OCI-LY7 (cell line): ENCODE results near the gene PTPRS. TPM values are rescaled to one million over a fixed set of nuclear protein-coding genes. Genes with fewer than 3 reads are reported as not detected.

Experiments used
- BruUV-seq: library from RNA; stranded (reverse); fragments of 400-500 nt; replicated peaks from 2 replicates; lab custom pipeline; 2021; lab: Mats Ljungman, UMichigan
- CTCF ChIA-PET: fragments of 300-600 bp; sonication (Branson Sonifier 250); formaldehyde crosslinking; loops from one replicate; lab custom pipeline; 2022; ENCODE audit warnings: antibody characterized with exemption; ENCODE audit not compliant: unreplicated experiment; lab: Charles Lee
- POLR2A ChIA-PET: fragments of 300-600 bp; sonication (Branson Sonifier 250); formaldehyde crosslinking; loops from one replicate; lab custom pipeline; 2022; ENCODE audit warnings: antibody characterized with exemption; lab: Charles Lee
- DNase-seq: peaks from one replicate; pipeline ENCODE4 v3.0.0-alpha.2; 2015; ENCODE audit warnings: low spot score
- H2AFZ ChIP-seq: fragments of 200-600 bp; sonication (generic), shearing (Covaris generic); 2 replicates; pipeline ENCODE4 v1.6.1; 2014; ENCODE audit warnings: mild to moderate bottlenecking, antibody characterized with exemption, low read length, moderate library complexity
- H3K27ac ChIP-seq: fragments of 200-600 bp; sonication (generic); 2 replicates; pipeline ENCODE4 v1.5.1; 2014; ENCODE audit warnings: mixed run types, low read depth, mild to moderate bottlenecking, moderate library complexity, low read length, inconsistent platforms; ENCODE audit not compliant: poor library complexity, severe bottlenecking
- H3K36me3 ChIP-seq: fragments of 200-600 bp; sonication (generic); 2 replicates; pipeline ENCODE4 v1.6.1; 2014; ENCODE audit warnings: mild to moderate bottlenecking, antibody characterized with exemption, low read length, moderate library complexity, mixed read lengths; ENCODE audit not compliant: insufficient read depth
- H3K4me1 ChIP-seq: fragments of 200-600 bp; sonication (generic); 2 replicates; pipeline ENCODE4 v1.5.1; 2014; ENCODE audit warnings: mild to moderate bottlenecking, low read length; ENCODE audit not compliant: insufficient read depth, poor library complexity, severe bottlenecking
- H3K4me2 ChIP-seq: fragments of 200-600 bp; sonication (generic); 2 replicates; pipeline ENCODE4 v1.6.1; 2014; ENCODE audit warnings: mild to moderate bottlenecking, low read length
- H3K4me3 ChIP-seq: fragments of 200-600 bp; sonication (generic); 2 replicates; pipeline ENCODE4 v1.5.1; 2014; ENCODE audit warnings: mild to moderate bottlenecking, low read depth, low read length; ENCODE audit not compliant: poor library complexity, severe bottlenecking
- H3K79me2 ChIP-seq: fragments of 200-600 bp; sonication (generic); 2 replicates; pipeline ENCODE4 v1.6.1; 2016; ENCODE audit warnings: low read depth, mild to moderate bottlenecking, low read length, moderate library complexity, mixed read lengths; ENCODE audit not compliant: insufficient read depth
- H3K9me2 ChIP-seq: fragments of 200-600 bp; sonication (generic); 2 replicates; pipeline ENCODE4 v1.6.1; 2016; ENCODE audit warnings: mild to moderate bottlenecking, low read length, mixed read lengths; ENCODE audit not compliant: insufficient read depth
- H3K9me3 ChIP-seq: fragments of 200-600 bp; sonication (generic); 2 replicates; pipeline ENCODE4 v1.6.1; 2014; ENCODE audit warnings: mild to moderate bottlenecking, mixed run types, low read length, mixed read lengths
- H4K20me1 ChIP-seq: fragments of 200-600 bp; sonication (generic); 2 replicates; pipeline ENCODE4 v1.6.1; 2014; ENCODE audit warnings: mild to moderate bottlenecking, antibody characterized with exemption, low read length, moderate library complexity, mixed read lengths; ENCODE audit not compliant: insufficient read depth
- EZH2phosphoT487 ChIP-seq: fragments of 200-600 bp; sonication (generic); IDR thresholded peaks from 2 replicates; pipeline ENCODE4 v1.6.1; 2018; ENCODE audit warnings: low read depth, borderline replicate concordance, mild to moderate bottlenecking, mixed run types, antibody characterized with exemption, low read length, moderate library complexity, mixed read lengths
- intact Hi-C: fragments of 100-400 bp; cut with micrococcal nuclease; formaldehyde crosslinking; loops from one replicate; pipeline ENCODE4 v1.10.0; 2022; ENCODE audit not compliant: unreplicated experiment
- total RNA-seq, 2 experiments: library from RNA; depleted of rRNA in 1 of 2; stranded (reverse); fragments of >200 nt in 1 of 2; shearing (Covaris generic) in 1 of 2; gene quantifications; 2 replicates each; pipeline ENCODE4 v1.2.3, GENCODE V29; 2014 to 2022
- TF ChIP-seq, protein P1 (sequence below): fragments of 200-600 bp; sonication (generic); conservative IDR thresholded peaks from 2 replicates; pipeline ENCODE4 v1.5.1; 2014; ENCODE audit warnings: mild to moderate bottlenecking, antibody characterized with exemption, low read length, moderate library complexity, mixed read lengths

PTPRS gene
- total RNA-seq, 2 experiments from 2014 or later = 48.5 to 88.7 TPM

GRCh38 chr19:5314012-5314906 lies 26.4 kb downstream of the PTPRS start:
- no peak overlapping the region for H2AFZ ChIP-seq
- ChIA-PET CTCF (no interaction called here), POLR2A (interaction anchor here (0.9 kb wide), 1 partner anchor 38 kb away, joined by 4 read pairs; no protein-coding TSS in a partner anchor)
- H3K4me2 ChIP-seq = no peak overlapping the region
- no peaks in the 10 kb centered on the region for H3K79me2 ChIP-seq
- DNase-seq = no peak
- no peak overlapping the region for H3K27ac ChIP-seq
- H3K4me1 ChIP-seq = no peaks in the 10 kb centered on the region
- no peaks in the 10 kb centered on the region for H3K9me3 ChIP-seq
- H3K4me3 ChIP-seq = no peak overlapping the region
- H3K36me3 ChIP-seq = no peaks in the 10 kb centered on the region
- TF ChIP-seq EZH2phosphoT487 = no peak
- TF ChIP-seq, protein P1, sequence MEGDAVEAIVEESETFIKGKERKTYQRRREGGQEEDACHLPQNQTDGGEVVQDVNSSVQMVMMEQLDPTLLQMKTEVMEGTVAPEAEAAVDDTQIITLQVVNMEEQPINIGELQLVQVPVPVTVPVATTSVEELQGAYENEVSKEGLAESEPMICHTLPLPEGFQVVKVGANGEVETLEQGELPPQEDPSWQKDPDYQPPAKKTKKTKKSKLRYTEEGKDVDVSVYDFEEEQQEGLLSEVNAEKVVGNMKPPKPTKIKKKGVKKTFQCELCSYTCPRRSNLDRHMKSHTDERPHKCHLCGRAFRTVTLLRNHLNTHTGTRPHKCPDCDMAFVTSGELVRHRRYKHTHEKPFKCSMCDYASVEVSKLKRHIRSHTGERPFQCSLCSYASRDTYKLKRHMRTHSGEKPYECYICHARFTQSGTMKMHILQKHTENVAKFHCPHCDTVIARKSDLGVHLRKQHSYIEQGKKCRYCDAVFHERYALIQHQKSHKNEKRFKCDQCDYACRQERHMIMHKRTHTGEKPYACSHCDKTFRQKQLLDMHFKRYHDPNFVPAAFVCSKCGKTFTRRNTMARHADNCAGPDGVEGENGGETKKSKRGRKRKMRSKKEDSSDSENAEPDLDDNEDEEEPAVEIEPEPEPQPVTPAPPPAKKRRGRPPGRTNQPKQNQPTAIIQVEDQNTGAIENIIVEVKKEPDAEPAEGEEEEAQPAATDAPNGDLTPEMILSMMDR = no peak
- intact Hi-C loops = no loop called here
- no TSS peak for BruUV-seq
- H3K9me2 ChIP-seq = no peaks in the 10 kb centered on the region
- H4K20me1 ChIP-seq = no peaks in the 10 kb centered on the region

GRCh38 chr19:5313307-5313706 lies 27.3 kb downstream of the PTPRS start:
- TF ChIP-seq, protein P1 = no peak
- no peak for TF ChIP-seq EZH2phosphoT487
- Histone ChIP-seq H3K79me2 (no peaks in the 10 kb centered on the region), H2AFZ (no peak overlapping the region), H3K4me1 (no peaks in the 10 kb centered on the region), H3K4me3 (no peak overlapping the region), H3K36me3 (no peaks in the 10 kb centered on the region), H3K9me3 (no peaks in the 10 kb centered on the region), H4K20me1 (no peaks in the 10 kb centered on the region), H3K4me2 (no peak overlapping the region), H3K9me2 (no peaks in the 10 kb centered on the region), H3K27ac (no peak overlapping the region)
- ChIA-PET CTCF (no interaction called here), POLR2A (no interaction called here)
- intact Hi-C loops = no loop called here
- no peak for DNase-seq
- BruUV-seq = no TSS peak

- no TSS peak for BruUV-seq
- no peaks in the 10 kb centered on the region for H4K20me1 ChIP-seq
- intact Hi-C loops = no loop called here
- no peaks in the 10 kb centered on the region for H3K79me2 ChIP-seq
- no peak overlapping the region for H2AFZ ChIP-seq
- ChIA-PET CTCF (no interaction called here), POLR2A (no interaction called here)
- no peaks in the 10 kb centered on the region for H3K4me1 ChIP-seq
- H3K27ac ChIP-seq = no peak overlapping the region
- no peak for DNase-seq
- no peaks in the 10 kb centered on the region for H3K9me2 ChIP-seq
- H3K36me3 ChIP-seq = no peaks in the 10 kb centered on the region
- H3K9me3 ChIP-seq = no peaks in the 10 kb centered on the region
- TF ChIP-seq EZH2phosphoT487 = no peak
- H3K4me3 ChIP-seq = no peak overlapping the region
- H3K4me2 ChIP-seq = no peak overlapping the region
These were observed 28.6 kb downstream of the PTPRS start for GRCh38 chr19:5312058-5312457.
